ENCODE data around the gene MYO1G.

DNA sequence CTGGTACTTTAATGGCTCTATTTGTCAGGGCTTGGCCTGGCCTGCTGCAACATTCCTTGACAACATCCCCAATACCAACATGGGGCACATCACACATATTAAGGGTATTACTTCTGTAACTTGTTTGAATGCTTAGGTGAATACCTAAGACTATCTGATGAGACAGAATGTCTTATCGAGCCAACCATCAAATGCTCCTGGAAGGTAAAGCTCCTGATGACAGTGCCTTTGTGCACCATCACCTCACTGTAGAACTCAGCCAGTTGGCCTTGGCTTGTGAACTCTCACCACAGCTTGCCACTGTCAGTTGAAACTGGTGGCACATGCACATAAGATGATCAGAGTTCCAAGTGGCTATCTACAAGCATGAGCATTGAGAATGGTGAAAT is 3.7 kb upstream of the MYO1G start:
- TF ChIP-seq POLR2AphosphoS5 (IDR thresholded peaks at IDR 0.05; ENCODE audit: low read depth, low read length) (peak; percentile 72), POLR2A (IDR thresholded peaks at IDR 0.05; ENCODE audit: low read depth, low read length) (peak; percentile 73)
